Measurements from ENCODE around the gene PNMA8B. TPM values are rescaled to one million over a fixed set of nuclear protein-coding genes. Genes with fewer than 3 reads are reported as not detected.

PNMA8B gene
- total RNA-seq, 1 experiment from 2014 or later, result 1.5 TPM

DNA sequence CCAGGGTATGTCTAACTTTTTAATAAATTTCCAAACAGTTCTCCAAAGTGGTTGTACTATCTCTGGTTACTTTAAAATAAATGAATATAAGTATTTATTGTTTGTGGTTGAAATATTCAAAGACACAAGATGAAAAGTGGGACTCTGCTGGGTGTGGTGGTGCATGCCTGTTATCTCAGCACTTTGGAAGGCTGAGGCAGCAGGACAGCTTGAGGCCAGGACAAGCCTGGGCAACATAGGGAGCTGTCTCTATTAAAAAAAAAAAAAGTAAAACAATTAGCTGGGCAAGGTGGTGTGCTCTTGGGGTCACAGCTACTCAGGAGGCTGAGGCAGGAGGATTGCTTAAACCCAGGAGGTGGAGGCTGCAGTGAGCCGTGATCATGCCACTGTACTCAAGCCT lies 34.7 kb downstream of the PNMA8B start:
- no peak overlapping the region for H3K4ac ChIP-seq (ENCODE audit: low read depth, low read length)

More for the DNA sequence above, 34.7 kb downstream of the PNMA8B start:
- no peaks in the 10 kb centered on the region for H3K23me2 ChIP-seq (ENCODE audit: insufficient read length, low read depth, low read length, poor library complexity, severe bottlenecking)
- Mint-ChIP-seq H3K36me3 (ENCODE audit: insufficient read depth in 1 of 3, low read depth in 3 of 3) (peaks cover 0 to 8% (median 1%) of the 10 kb centered on the region in 3 experiments; a peak in 2 of 7 replicates), H3K4me3 (no peak overlapping the region), H3K27me3 (ENCODE audit: low read depth) (peaks cover 2% of the 10 kb centered on the region; the same call in 1 of the 2 replicates), H3K4me1 (peaks cover 0 to 4% of the 10 kb centered on the region in 2 experiments; a peak in 1 of 4 replicates), H3K27ac (no peak overlapping the region), H3K9me3 (no peaks in the 10 kb centered on the region)
- no peak overlapping the region for H2BK5ac ChIP-seq (ENCODE audit: insufficient read length, low read length)
- H3K79me2 ChIP-seq (ENCODE audit: insufficient read depth, low read length), result no peaks in the 10 kb centered on the region
- H3K56ac ChIP-seq (ENCODE audit: insufficient read length, low read depth, low read length), result no peak overlapping the region
- H4K91ac ChIP-seq (ENCODE audit: insufficient read length, low read depth, low read length), result no peak overlapping the region
- no peak for DNase-seq
- TF ChIP-seq, protein P1, sequence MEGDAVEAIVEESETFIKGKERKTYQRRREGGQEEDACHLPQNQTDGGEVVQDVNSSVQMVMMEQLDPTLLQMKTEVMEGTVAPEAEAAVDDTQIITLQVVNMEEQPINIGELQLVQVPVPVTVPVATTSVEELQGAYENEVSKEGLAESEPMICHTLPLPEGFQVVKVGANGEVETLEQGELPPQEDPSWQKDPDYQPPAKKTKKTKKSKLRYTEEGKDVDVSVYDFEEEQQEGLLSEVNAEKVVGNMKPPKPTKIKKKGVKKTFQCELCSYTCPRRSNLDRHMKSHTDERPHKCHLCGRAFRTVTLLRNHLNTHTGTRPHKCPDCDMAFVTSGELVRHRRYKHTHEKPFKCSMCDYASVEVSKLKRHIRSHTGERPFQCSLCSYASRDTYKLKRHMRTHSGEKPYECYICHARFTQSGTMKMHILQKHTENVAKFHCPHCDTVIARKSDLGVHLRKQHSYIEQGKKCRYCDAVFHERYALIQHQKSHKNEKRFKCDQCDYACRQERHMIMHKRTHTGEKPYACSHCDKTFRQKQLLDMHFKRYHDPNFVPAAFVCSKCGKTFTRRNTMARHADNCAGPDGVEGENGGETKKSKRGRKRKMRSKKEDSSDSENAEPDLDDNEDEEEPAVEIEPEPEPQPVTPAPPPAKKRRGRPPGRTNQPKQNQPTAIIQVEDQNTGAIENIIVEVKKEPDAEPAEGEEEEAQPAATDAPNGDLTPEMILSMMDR (conservative IDR thresholded peaks at IDR 0.05), result no peak
- no peak overlapping the region for H2AK5ac ChIP-seq (ENCODE audit: insufficient read length, low read length)
- no CpG with 5 or more reads among the region's 1 CpG for WGBS (ENCODE audit: extremely low coverage, insufficient read length, low lambda C conversion rate)
- H3K9me3 ChIP-seq (ENCODE audit: control insufficient read depth, low read depth, low read length), result no peaks in the 10 kb centered on the region
- H4K5ac ChIP-seq (ENCODE audit: insufficient read length, low read depth, low read length), result no peak overlapping the region
- no peak overlapping the region for H2AFZ ChIP-seq (ENCODE audit: low read length)
- H4K8ac ChIP-seq (replicated peaks; ENCODE audit: insufficient read length, low read depth, low read length), result no peak overlapping the region
- no peak overlapping the region for H3T11ph ChIP-seq (ENCODE audit: low read length)
- H3K27me3 ChIP-seq (ENCODE audit: insufficient read depth, low read length), result no peaks in the 10 kb centered on the region
- no peak overlapping the region for H3K18ac ChIP-seq (ENCODE audit: insufficient read length, low read depth, low read length)
- H2BK120ac ChIP-seq (ENCODE audit: low read depth, low read length, poor library complexity, severe bottlenecking), result no peak overlapping the region
- H3K79me1 ChIP-seq (ENCODE audit: insufficient read depth, low read depth, low read length, poor library complexity, severe bottlenecking), result no peaks in the 10 kb centered on the region
- H4K20me1 ChIP-seq (ENCODE audit: control insufficient read depth, insufficient read depth, insufficient read length), result no peaks in the 10 kb centered on the region
- H3K14ac ChIP-seq (ENCODE audit: insufficient read depth, low read length), result no peak overlapping the region
- H3K23ac ChIP-seq (ENCODE audit: insufficient read length, low read depth, low read length), result no peak overlapping the region
- H2BK15ac ChIP-seq (ENCODE audit: low read depth, low read length), result no peak overlapping the region
- H2BK20ac ChIP-seq (ENCODE audit: low read depth, low read length, poor library complexity, severe bottlenecking), result no peak overlapping the region
- H3K9ac ChIP-seq (ENCODE audit: extremely low read depth, insufficient read length, low read length), result no peak overlapping the region
- H3K27ac ChIP-seq (ENCODE audit: insufficient read length, low read depth, low read length), result no peak overlapping the region
- H2BK12ac ChIP-seq (ENCODE audit: insufficient read length, low read depth, low read length), result no peak overlapping the region
- H3K4me2 ChIP-seq (ENCODE audit: insufficient read depth, insufficient read length, low read length), result no peak overlapping the region
- no peaks in the 10 kb centered on the region for H3K4me1 ChIP-seq (ENCODE audit: insufficient read depth, low read length)
